Endodermal cell (in vitro differentiated cells): Measurements from ENCODE around the gene NRM. TPM values are rescaled to one million over a fixed set of nuclear protein-coding genes. Genes with fewer than 3 reads are reported as not detected.

Experiments used
- DNase-seq: peaks from one replicate; pipeline ENCODE4 v3.0.0-alpha.2; 2017
- H3K27ac ChIP-seq: 2 replicates; pipeline ENCODE4 v1.5.1; 2013; ENCODE audit warnings: mild to moderate bottlenecking, low read depth, low read length, moderate library complexity
- H3K27me3 ChIP-seq: 2 replicates; pipeline ENCODE4 v1.6.1; 2013; ENCODE audit warnings: mild to moderate bottlenecking, low read length, moderate library complexity; ENCODE audit not compliant: insufficient read depth, control insufficient read depth, poor library complexity, severe bottlenecking
- H3K36me3 ChIP-seq: 2 replicates; pipeline ENCODE4 v1.7.0; 2013; ENCODE audit warnings: mild to moderate bottlenecking, low read length, moderate library complexity; ENCODE audit not compliant: control insufficient read depth, insufficient read depth
- H3K4me1 ChIP-seq: one replicate; pipeline ENCODE4 v1.7.0; 2013; ENCODE audit warnings: low read length; ENCODE audit not compliant: control insufficient read depth, insufficient read depth
- H3K4me3 ChIP-seq: 2 replicates; pipeline ENCODE4 v1.5.1; 2013; ENCODE audit warnings: mild to moderate bottlenecking, low read length, moderate library complexity
- H3K9ac ChIP-seq: 2 replicates; pipeline ENCODE4 v1.6.1; 2013; ENCODE audit warnings: mild to moderate bottlenecking, low read length, moderate library complexity; ENCODE audit not compliant: poor library complexity, severe bottlenecking; ENCODE audit errors: extremely low read depth
- H3K9me3 ChIP-seq: 2 replicates; pipeline ENCODE4 v1.6.1; 2013; ENCODE audit warnings: mild to moderate bottlenecking, low read length, moderate library complexity; ENCODE audit not compliant: control insufficient read depth
- H3K27ac Mint-ChIP-seq: 2 replicates; pipeline ENCODE4 v1.8.0; 2020; ENCODE audit warnings: mixed read lengths
- H3K27me3 Mint-ChIP-seq: 2 replicates; pipeline ENCODE4 v1.8.0; 2021; ENCODE audit warnings: mild to moderate bottlenecking, mixed read lengths; ENCODE audit not compliant: insufficient read depth
- H3K36me3 Mint-ChIP-seq: 2 replicates; pipeline ENCODE4 v1.8.0; 2020; ENCODE audit warnings: low read depth, mixed read lengths
- H3K4me1 Mint-ChIP-seq: 2 replicates; pipeline ENCODE4 v1.8.0; 2020; ENCODE audit warnings: mixed read lengths
- H3K4me3 Mint-ChIP-seq: 2 replicates; pipeline ENCODE4 v1.8.0; 2020; ENCODE audit warnings: mild to moderate bottlenecking, moderate library complexity, mixed read lengths
- H3K9me3 Mint-ChIP-seq: 2 replicates; pipeline ENCODE4 v1.8.0; 2020; ENCODE audit warnings: mild to moderate bottlenecking, mixed read lengths
- whole genome bisulfite sequencing, 2 experiments: methylation state at CpG; one replicate each; pipeline versions ENCODE4 v1.1.5 to v1.1.7; 2013; ENCODE audit warnings: missing lambda C conversion rate in 2 of 2, mixed read lengths in 1 of 2; ENCODE audit not compliant: insufficient coverage in 1 of 2, insufficient read length in 1 of 2; 5-methylcytosine and 5-hydroxymethylcytosine counted together
- total RNA-seq, 2 donors: library from RNA; stranded (reverse); fragmentation: NEBNext Ultra II Directional in 1 of 2; extraction: Animal tissue kit (Norgen Biotek cat#: 25700) in 1 of 2; gene quantifications; 2 replicates in 1 of 2; 3 replicates in 1 of 2; pipeline ENCODE4 v1.2.1, GENCODE V29; 2021
- TF ChIP-seq, protein P1 (sequence below): fragments of 200-600 bp; sonication (generic); conservative IDR thresholded peaks from 2 replicates; pipeline ENCODE4 v1.5.0; 2021; ENCODE audit warnings: antibody characterized with exemption, mild to moderate bottlenecking

The NRM gene
- total RNA-seq, 2 donors from 2014 or later, result 37.1 TPM

DNA sequence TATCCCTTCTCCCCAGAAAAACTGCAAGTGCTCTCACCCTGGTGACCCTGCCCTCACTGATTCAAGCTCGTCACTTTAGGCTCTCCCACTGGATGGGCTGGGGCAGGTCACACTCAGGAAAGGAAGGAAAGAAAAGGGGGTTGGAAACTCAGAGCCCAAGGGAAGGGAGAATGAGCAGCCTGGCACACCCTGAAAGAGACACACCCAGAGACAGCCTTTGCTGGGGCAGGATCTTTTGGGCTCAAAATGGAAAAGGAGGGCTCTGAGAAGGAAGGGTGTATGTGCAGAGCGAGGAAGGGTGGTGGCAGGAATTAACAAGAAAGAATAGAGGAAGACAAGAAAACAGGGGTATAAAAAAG is 6.8 kb downstream of the NRM start:
- no peaks in the 10 kb centered on the region for H3K27me3 ChIP-seq
- peaks cover 65% of the 10 kb centered on the region for H3K4me1 Mint-ChIP-seq
- TF ChIP-seq, protein P1, sequence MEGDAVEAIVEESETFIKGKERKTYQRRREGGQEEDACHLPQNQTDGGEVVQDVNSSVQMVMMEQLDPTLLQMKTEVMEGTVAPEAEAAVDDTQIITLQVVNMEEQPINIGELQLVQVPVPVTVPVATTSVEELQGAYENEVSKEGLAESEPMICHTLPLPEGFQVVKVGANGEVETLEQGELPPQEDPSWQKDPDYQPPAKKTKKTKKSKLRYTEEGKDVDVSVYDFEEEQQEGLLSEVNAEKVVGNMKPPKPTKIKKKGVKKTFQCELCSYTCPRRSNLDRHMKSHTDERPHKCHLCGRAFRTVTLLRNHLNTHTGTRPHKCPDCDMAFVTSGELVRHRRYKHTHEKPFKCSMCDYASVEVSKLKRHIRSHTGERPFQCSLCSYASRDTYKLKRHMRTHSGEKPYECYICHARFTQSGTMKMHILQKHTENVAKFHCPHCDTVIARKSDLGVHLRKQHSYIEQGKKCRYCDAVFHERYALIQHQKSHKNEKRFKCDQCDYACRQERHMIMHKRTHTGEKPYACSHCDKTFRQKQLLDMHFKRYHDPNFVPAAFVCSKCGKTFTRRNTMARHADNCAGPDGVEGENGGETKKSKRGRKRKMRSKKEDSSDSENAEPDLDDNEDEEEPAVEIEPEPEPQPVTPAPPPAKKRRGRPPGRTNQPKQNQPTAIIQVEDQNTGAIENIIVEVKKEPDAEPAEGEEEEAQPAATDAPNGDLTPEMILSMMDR, result no peak
- no peak for DNase-seq
- H3K9me3 Mint-ChIP-seq, result no peaks in the 10 kb centered on the region
- no peaks in the 10 kb centered on the region for H3K9me3 ChIP-seq
- peaks cover 15% of the 10 kb centered on the region for H3K36me3 ChIP-seq
- H3K27ac Mint-ChIP-seq, result no peak overlapping the region
- peak overlapping the region; percentile 95 for H3K4me3 ChIP-seq
- peaks cover 18% of the 10 kb centered on the region for H3K36me3 Mint-ChIP-seq
- H3K4me1 ChIP-seq, result peaks cover 18% of the 10 kb centered on the region
- H3K27me3 Mint-ChIP-seq, result no peaks in the 10 kb centered on the region
- 49 to 75% methylated on average over 1 to 2 of the region's 2 CpGs for WGBS, 2 experiments
- no peak overlapping the region for H3K27ac ChIP-seq
- peak overlapping the region; percentile 75 for H3K4me3 Mint-ChIP-seq
- H3K9ac ChIP-seq, result peak overlapping the region; percentile 31

DNA sequence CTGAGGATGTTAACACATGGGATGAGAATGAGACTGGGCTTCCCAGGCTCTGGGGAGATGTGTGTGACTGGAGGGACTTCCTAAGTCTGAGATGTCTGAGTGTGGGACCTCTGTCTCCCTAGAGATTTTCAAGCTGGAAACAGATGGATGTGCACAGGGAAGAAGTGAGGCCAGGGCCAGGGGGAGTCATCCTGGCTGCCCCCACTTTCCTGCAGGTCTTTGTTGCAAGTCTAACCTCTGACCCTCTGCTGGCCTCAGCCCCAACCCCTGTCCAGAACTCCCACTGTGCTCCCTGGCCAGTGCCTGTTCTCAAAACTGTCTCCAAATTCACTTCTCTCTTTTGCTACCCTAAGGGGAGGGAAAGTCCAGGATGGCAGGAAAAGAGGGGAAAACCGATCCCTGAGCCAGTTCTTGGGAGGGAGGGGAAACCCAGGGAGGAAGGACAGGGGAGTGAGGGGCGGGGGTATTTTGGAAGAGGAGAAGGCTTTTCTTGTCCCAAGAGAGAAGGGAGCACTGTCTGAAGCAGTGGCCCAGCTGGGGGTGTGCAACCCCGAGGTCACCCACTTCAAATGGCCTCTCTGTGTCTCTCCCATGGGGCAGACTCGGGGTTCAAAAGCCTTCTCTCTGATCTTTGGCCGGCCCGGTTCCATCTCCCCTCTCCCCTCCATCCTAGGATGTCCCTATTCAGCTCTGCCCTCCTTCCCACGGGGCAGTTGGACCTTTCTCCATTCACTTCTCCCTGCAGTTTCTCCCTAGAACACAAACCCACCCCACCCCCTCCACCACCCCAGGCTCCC is 7.4 kb downstream of the NRM start:
- 35 to 45% methylated on average over 4 to 7 of the region's 7 CpGs for WGBS, 2 experiments
- H3K4me1 Mint-ChIP-seq, result peaks cover 62% of the 10 kb centered on the region
- no peak overlapping the region for H3K27ac ChIP-seq
- no peak for DNase-seq
- peak overlapping the region; percentile 95 for H3K4me3 ChIP-seq
- H3K27me3 ChIP-seq, result no peaks in the 10 kb centered on the region
- H3K9me3 ChIP-seq, result no peaks in the 10 kb centered on the region
- no peaks in the 10 kb centered on the region for H3K27me3 Mint-ChIP-seq
- peak overlapping the region; percentile 31 for H3K9ac ChIP-seq
- H3K27ac Mint-ChIP-seq, result peak overlapping the region; percentile 61
- TF ChIP-seq, protein P1, result no peak
- peaks cover 21% of the 10 kb centered on the region for H3K36me3 ChIP-seq
- peaks cover 23% of the 10 kb centered on the region for H3K36me3 Mint-ChIP-seq
- no peaks in the 10 kb centered on the region for H3K9me3 Mint-ChIP-seq
- peaks cover 18% of the 10 kb centered on the region for H3K4me1 ChIP-seq
- H3K4me3 Mint-ChIP-seq, result peak overlapping the region; percentile 75

DNA sequence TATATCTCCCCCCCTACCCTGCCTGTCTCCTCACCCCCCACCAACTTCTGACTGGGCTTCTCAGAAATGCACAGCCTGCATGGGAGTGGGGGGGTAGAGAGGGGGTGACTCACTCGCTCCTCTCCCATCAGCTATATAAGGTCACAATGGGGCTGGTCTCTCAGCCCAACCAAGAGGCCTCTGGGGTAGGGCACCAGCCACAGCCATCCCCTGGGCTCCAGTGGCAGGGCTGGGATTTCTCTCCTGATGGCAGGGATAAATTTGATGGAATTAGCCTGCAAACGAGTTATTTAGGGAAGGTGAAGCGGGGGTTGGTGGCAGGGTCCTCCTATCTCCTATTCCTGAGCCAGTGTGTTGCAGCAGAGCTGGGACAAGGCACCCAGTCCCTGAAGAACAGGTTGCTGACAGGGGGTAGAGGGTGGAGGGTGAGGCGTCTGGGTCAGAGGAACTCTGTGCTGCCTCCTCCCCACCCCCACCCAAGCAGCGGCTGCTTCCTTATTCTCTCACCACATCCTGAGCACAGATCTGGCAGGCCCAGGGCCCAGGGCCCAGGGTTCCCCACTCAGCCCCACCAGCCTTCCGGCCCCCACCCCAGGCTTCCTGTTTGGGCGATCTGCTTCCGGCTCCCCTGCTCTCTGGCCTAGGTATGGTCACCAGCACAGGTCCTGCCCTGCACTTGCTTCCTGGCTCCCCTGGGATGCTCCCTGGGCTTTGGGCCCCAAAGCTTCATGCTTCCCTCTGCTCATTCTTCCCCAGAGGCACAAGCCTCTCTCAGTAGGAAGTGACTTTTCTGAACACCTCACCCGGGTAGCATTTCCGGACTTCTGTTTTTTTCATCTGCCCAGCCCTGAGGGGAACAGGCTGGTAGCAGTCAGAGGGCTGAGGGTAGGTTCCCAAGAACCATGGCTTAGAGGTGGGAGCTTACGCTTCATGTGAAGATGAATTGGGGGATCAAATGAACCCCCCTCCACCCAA is 8.4 kb downstream of the NRM start:
- no peak overlapping the region for H3K27ac ChIP-seq
- Mint-ChIP-seq H3K4me3 (peak overlapping the region; percentile 75), H3K27me3 (no peaks in the 10 kb centered on the region), H3K27ac (peak overlapping the region; percentile 61), H3K9me3 (no peaks in the 10 kb centered on the region), H3K4me1 (peaks cover 54% of the 10 kb centered on the region), H3K36me3 (peaks cover 21% of the 10 kb centered on the region)
- peak; percentile 71 for DNase-seq
- no peaks in the 10 kb centered on the region for H3K27me3 ChIP-seq
- 24 to 42% methylated on average over 5 to 10 of the region's 11 CpGs for WGBS, 2 experiments
- peak overlapping the region; percentile 95 for H3K4me3 ChIP-seq
- no peaks in the 10 kb centered on the region for H3K9me3 ChIP-seq
- H3K9ac ChIP-seq, result peak overlapping the region; percentile 31
- H3K36me3 ChIP-seq, result peaks cover 27% of the 10 kb centered on the region
- peaks cover 18% of the 10 kb centered on the region for H3K4me1 ChIP-seq
- TF ChIP-seq, protein P1, result no peak
